ENCODE measurements around the gene MTR.

DNA sequence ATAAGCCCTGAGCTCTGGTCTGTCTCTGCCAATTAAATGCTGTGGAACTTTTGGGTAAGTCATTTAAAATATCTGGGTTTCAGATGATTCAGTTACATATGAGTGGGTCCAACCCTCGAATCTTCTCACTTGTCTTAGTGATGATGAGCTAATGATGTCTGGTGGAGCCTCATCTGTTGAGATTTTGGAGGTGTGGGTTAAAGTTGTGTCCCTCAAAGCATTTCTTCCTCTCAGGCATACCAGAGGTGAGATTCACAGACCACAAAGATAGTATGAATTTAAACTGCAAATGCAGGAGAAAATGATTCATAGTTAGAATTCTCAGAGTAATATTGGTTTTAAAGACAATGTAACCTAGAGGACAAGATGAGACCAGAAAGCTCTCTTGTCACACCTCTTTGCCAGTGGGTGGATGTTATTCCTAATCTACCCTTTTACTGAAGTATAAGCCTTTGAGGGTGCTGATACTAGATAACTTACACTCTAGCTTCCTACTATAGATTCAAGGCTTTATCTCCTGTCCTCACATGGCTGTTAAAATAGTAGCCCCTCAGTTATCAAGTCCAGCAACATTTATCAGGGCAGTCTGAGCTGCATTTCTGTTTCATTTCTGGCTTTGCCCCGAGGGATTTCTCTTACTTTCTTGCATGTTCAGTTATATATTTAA, 118.4 kb downstream of the MTR start:
- TF ChIP-seq, protein P1, sequence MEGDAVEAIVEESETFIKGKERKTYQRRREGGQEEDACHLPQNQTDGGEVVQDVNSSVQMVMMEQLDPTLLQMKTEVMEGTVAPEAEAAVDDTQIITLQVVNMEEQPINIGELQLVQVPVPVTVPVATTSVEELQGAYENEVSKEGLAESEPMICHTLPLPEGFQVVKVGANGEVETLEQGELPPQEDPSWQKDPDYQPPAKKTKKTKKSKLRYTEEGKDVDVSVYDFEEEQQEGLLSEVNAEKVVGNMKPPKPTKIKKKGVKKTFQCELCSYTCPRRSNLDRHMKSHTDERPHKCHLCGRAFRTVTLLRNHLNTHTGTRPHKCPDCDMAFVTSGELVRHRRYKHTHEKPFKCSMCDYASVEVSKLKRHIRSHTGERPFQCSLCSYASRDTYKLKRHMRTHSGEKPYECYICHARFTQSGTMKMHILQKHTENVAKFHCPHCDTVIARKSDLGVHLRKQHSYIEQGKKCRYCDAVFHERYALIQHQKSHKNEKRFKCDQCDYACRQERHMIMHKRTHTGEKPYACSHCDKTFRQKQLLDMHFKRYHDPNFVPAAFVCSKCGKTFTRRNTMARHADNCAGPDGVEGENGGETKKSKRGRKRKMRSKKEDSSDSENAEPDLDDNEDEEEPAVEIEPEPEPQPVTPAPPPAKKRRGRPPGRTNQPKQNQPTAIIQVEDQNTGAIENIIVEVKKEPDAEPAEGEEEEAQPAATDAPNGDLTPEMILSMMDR (IDR thresholded peaks at IDR 0.05): no peak
- TF ChIP-seq POLR2A (IDR thresholded peaks at IDR 0.05): no peak
- no peak for TF ChIP-seq POLR2AphosphoS5 (IDR thresholded peaks at IDR 0.05; ENCODE audit: insufficient read depth in 1 of 2, low read depth in 1 of 2)

All from vagina (tissue), 2 donors.